ENCODE measurements around the gene SLC9A3. TPM values are rescaled to one million over a fixed set of nuclear protein-coding genes. Genes with fewer than 3 reads are reported as not detected.

The SLC9A3 gene
- total RNA-seq = 1 to 10 TPM in 7 of 10 donors, under 1 TPM in 3; 0.53 to 1.5 (median 1.1) TPM
- polyA plus RNA-seq = under 1 TPM; 0.59 to 0.64 TPM
- long read RNA-seq, donor 1, partial matches to known transcripts = 0 of 1 reads
- long read RNA-seq, donor 1, other reads (novel, unspliced or antisense) = 1 of 1 reads
- long read RNA-seq, donor 2, partial matches to known transcripts = 0 of 31 reads
- long read RNA-seq, donor 2, other reads (novel, unspliced or antisense) = 31 of 31 reads
- long read RNA-seq, donor 3 = 0 reads

DNA sequence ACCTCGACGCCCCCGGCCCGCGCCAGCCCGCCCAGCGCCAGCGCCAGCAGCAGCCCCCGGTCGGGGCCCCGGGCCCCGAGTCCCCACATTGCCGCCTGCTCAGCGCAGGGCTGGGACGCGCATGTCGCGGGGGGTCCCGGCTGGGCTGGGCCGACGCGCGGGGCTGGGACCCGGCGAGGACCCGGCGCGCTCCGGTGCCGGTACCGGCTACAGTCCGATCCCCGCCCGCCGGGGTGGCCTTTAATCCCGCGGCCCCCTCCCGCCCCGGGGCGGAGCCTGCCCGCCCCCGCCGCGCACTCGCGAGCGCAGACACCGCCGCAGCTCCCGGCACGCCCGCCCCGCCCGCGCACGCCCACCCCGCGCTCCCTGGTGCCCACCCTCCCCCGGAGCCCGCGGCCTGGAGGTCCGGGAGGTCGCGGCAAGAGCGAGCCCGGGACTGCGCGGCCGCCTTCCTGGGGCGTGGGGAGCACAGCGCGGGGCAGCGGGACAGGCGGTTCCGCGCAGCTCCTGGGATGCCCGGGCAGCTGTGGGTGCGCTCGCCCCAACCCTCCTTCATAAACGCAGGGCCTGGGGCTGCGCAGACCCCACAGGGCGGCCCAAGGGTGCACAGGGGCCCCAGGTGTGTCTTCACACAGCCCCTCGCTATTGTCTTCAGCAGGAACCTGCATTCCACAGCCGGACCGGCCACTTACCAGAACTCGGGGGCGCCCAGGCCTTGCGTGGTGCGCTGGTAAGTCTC lies at the start of gene SLC9A3:
SLC9A3 (minus strand) TSS at position 216 of the 739 bp plus-strand sequence.
- no peak for ATAC-seq
- Histone ChIP-seq H3K36me3 (no peaks in the 10 kb centered on the region), H3K9me3 (no peaks in the 10 kb centered on the region), H3K4me3 (peak within 1 kb of the TSS in 8 of 10 donors; percentile 10 to 36 (median 24)), H3K27ac (no peak within 1 kb of the TSS), H3K4me1 (peaks cover 0 to 16% (median 8%) of the 10 kb centered on the region in 9 donors), H3K27me3 (peaks cover 21 to 100% (median 98%) of the 10 kb centered on the region in 7 donors)
- TF ChIP-seq, protein P1, sequence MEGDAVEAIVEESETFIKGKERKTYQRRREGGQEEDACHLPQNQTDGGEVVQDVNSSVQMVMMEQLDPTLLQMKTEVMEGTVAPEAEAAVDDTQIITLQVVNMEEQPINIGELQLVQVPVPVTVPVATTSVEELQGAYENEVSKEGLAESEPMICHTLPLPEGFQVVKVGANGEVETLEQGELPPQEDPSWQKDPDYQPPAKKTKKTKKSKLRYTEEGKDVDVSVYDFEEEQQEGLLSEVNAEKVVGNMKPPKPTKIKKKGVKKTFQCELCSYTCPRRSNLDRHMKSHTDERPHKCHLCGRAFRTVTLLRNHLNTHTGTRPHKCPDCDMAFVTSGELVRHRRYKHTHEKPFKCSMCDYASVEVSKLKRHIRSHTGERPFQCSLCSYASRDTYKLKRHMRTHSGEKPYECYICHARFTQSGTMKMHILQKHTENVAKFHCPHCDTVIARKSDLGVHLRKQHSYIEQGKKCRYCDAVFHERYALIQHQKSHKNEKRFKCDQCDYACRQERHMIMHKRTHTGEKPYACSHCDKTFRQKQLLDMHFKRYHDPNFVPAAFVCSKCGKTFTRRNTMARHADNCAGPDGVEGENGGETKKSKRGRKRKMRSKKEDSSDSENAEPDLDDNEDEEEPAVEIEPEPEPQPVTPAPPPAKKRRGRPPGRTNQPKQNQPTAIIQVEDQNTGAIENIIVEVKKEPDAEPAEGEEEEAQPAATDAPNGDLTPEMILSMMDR (IDR thresholded peaks at IDR 0.05) = no peak
- peak in 1 of 2 donors; percentile 1 for DNase-seq
- intact Hi-C loops (cut with DNase I) = no loop called here
- 2 to 3% methylated on average over 43 to 89 of the region's 89 CpGs for WGBS, 2 donors

DNA sequence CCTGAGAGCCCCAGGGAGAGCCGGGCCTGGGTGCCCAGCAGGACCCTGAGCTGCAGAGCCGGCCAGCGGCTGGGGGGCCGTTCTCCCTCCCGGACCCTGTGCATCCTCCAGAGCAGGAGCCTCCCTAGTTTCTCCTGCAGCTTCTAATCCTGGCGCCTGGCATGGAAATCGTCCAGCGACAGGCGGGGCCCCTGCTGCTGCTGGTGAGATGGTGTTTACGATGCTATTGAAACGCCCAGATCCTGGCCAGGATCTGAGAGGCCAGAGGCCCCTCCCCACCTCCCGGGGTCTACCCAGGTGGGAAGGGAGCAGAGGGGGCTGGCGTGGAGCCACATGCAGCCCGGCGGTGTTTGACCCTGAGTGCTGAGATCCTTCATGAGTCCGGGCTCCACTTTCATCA lies 49.7 kb upstream of the SLC9A3 start:
- TF ChIP-seq, protein P1 (IDR thresholded peaks at IDR 0.05) = no peak
- 40 to 42% methylated on average over 16 of the region's 16 CpGs for WGBS, 2 donors
- H3K4me1 ChIP-seq = no peaks in the 10 kb centered on the region
- H3K4me3 ChIP-seq = no peak overlapping the region
- intact Hi-C loops (cut with DNase I) = no loop called here
- ATAC-seq (no peak), DNase-seq (no peak)
- H3K27ac ChIP-seq = no peak overlapping the region
- H3K36me3 ChIP-seq = no peaks in the 10 kb centered on the region
- peaks cover 0 to 68% (median 44%) of the 10 kb centered on the region in 7 donors for H3K27me3 ChIP-seq
- H3K9me3 ChIP-seq = peaks cover 0 to 42% (median 20%) of the 10 kb centered on the region in 11 donors

DNA sequence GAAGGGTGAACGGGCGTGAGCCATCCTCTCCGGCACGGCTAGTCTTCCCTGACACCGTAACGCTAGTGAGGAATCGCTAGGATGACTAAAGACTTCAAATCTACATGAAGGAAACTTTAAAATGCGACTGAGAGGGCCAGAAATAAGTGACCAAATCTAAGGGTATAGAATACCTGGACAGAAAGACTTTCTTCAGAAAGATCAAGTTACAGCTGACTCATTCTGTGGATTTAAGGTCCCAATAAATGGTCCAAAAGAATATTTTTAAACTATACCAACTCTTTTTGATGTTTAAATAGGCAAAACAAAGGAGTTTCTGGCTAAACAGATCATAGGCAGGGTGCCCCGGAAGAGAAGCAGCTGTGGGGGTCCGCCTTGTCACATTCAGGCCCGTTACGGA lies 49.0 kb upstream of the SLC9A3 start:
- Histone ChIP-seq H3K27me3 (peaks cover 0 to 68% (median 48%) of the 10 kb centered on the region in 7 donors), H3K4me1 (no peaks in the 10 kb centered on the region), H3K4me3 (no peak overlapping the region), H3K9me3 (peaks cover 0 to 36% (median 20%) of the 10 kb centered on the region in 11 donors), H3K27ac (no peak overlapping the region), H3K36me3 (no peaks in the 10 kb centered on the region)
- intact Hi-C loops (cut with DNase I) = no loop called here
- DNase-seq = no peak
- ATAC-seq = no peak
- TF ChIP-seq, protein P1 (IDR thresholded peaks at IDR 0.05) = no peak
- 89 to 92% methylated on average over 12 of the region's 12 CpGs for WGBS, 2 donors

DNA sequence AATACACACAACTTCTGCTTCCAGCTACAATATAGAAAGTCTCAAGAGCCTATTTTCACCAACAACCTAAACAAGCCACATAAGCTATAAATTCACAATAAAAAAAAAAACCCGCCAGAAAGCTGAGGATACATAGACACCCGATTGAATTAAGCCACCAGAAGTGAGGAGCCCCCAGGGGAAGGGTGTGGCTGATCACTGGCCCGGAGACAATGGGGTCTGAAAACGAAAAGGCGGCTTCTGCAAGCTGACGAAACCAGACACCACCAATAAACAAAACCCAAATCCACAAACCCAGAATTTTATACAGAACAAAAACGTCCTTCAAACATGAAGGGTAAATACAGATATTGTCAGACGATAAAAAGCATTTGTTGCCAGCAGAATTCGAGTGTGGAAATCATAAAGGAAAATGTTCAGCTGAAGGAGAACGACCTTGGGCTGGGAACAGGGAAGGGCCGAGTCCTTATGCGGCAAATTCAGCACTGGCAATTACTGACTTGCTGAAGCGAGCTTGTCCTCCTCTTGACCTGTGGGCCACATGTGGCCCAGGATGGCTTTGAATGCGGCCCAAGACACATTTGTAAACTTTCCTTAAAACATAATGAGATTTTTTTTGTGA lies 48.3 kb upstream of the SLC9A3 start:
- Histone ChIP-seq H3K27me3 (peaks cover 0 to 73% (median 54%) of the 10 kb centered on the region in 7 donors), H3K4me1 (no peaks in the 10 kb centered on the region), H3K36me3 (no peaks in the 10 kb centered on the region), H3K27ac (no peak overlapping the region), H3K9me3 (peaks cover 0 to 29% (median 20%) of the 10 kb centered on the region in 11 donors), H3K4me3 (no peak overlapping the region)
- intact Hi-C loops (cut with DNase I) = no loop called here
- TF ChIP-seq, protein P1 (IDR thresholded peaks at IDR 0.05) = no peak
- ATAC-seq (no peak), DNase-seq (no peak)
- 62 to 71% methylated on average over 14 of the region's 14 CpGs for WGBS, 2 donors

Data from heart right ventricle (tissue), 16 donors.